Activated naive CD8-positive, alpha-beta T cell treated with anti-CD3 and anti-CD28 coated beads, Interleukin-2, amount 10 ng/mL, durations not matched to agents 7 days and 5 days (primary cell): ENCODE data around the gene CEP164. TPM values are rescaled to one million over a fixed set of nuclear protein-coding genes. Genes with fewer than 3 reads are reported as not detected.
"Not testable (repeated sequence)": the region's sequence is repeated elsewhere in the genome, so short reads cannot be mapped to it uniquely, and the experiment has no call there.

Source experiments
- ATAC-seq: fragments of 150-1000 bp; cut with Tn5 transposase; one replicate; pipeline ENCODE4 v1.10.0; 2021; ENCODE audit warnings: low read depth, moderate library complexity
- POLR2A ChIA-PET: fragments of 350-600 bp; sonication (Branson Sonifier 250); formaldehyde crosslinking; loops from one replicate; lab custom pipeline; 2021; ENCODE audit warnings: antibody characterized with exemption; lab: Charles Lee
- DNase-seq: peaks from one replicate; pipeline ENCODE4 v3.0.0; 2021
- H3K27ac Mint-ChIP-seq: one replicate; pipeline ENCODE4 v1.8.0; 2022; ENCODE audit warnings: mild to moderate bottlenecking, mixed read lengths
- H3K27me3 Mint-ChIP-seq: one replicate; pipeline ENCODE4 v1.8.0; 2022; ENCODE audit warnings: mild to moderate bottlenecking, moderate library complexity, mixed read lengths
- H3K36me3 Mint-ChIP-seq: one replicate; pipeline ENCODE4 v1.8.0; 2021; ENCODE audit warnings: mild to moderate bottlenecking, mixed read lengths
- H3K4me1 Mint-ChIP-seq: one replicate; pipeline ENCODE4 v1.8.0; 2021; ENCODE audit warnings: mixed read lengths
- H3K4me3 Mint-ChIP-seq: one replicate; pipeline ENCODE4 v1.8.0; 2022; ENCODE audit warnings: mild to moderate bottlenecking, moderate library complexity, mixed read lengths
- H3K9me3 Mint-ChIP-seq: one replicate; pipeline ENCODE4 v1.8.0; 2021; ENCODE audit warnings: mixed read lengths
- total RNA-seq, 2 experiments: library from RNA; stranded (reverse); gene quantifications; one replicate each; pipeline ENCODE4 v1.2.3, GENCODE V29; 2021

The CEP164 gene
- total RNA-seq, 2 experiments from 2014 or later = 37.5 to 37.7 TPM

DNA sequence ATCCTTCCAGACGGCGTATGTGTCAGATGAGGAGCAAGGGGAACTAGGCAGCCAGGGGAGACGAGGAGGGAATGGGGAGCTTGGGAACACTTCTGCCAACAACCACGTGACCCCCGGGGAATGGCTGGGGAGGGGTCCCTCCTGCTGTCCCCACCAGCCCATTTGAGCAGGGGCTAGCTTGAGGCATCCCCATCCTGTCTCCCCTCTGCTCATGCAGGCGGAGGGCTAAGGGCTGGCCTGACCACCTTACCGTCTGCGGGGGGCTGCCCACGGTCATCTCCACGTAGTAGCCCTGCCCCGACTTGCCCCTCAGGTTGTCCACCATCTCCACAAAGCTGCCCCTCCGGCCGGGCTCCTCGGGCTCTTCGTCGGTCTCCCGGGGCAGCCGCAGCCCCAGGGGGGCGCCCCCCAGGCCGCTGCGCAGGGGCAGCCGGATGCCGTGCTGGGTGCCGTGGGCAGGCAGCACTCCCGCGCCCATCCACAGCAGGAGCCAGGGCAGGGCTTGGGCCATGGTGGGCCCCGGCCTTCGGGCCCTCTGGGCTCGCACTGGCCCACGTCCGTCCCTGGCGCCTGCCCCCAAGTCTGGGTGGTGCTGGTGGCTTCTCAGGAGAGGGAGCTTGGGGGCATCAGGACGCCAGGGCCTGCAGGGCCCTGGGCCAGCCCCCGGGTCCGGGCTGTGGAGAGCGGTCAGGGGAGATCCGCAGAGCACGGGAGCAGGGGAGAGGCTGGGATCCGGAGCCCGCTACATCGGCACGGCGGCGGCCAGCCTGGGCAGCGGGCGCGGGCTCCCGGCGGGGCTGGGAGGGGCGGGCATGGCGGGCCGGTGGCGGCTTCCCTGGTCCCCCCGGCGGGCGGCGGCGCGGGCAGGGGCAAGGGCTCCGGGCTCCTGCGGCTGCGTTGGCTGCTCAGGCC, 12.1 kb upstream of the CEP164 start:
- Mint-ChIP-seq H3K36me3 (no peaks in the 10 kb centered on the region), H3K4me3 (peak overlapping the region; percentile 79), H3K9me3 (no peaks in the 10 kb centered on the region), H3K27me3 (peaks cover 58% of the 10 kb centered on the region), H3K4me1 (peaks cover 8% of the 10 kb centered on the region), H3K27ac (no peak overlapping the region)
- POLR2A ChIA-PET = no interaction called here
- ATAC-seq (peak; percentile 82), DNase-seq (peak; percentile 54)

DNA sequence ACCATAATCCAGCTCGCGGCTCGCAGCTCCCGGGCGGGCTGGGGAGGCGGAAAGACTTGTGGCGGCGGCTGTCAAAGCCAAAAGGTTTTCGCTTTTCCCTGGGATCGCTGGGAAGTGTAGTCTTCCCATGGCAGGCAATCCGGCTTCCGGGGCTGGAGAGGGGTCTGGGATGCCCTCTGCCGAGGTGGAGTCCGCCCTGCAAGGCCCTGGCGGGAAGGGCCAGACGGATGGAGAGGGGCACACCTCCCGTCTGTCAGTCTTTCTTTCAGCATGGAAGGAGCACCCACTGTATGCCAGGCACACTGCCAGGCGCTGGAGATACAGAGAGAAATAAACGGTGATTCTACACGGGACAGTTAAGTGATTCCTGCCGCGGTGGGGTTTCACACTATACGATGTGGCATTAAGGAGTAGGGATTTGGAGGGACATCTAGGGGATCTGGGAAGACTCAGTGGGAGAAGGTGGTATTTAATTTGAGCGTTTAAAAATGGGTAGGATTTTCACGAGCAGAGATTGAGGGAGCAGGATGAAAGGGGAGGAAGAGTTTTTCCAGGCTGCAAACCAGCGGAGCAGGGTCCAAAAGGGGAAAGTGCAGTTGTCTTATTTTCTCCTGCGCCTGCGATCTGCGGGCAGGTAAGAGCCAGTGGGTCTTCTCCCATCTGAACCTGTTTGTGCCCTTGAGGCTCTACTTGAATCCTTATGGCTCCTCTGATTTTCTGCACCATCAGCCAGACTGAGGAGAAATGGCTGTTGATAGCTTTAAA, 11.3 kb upstream of the CEP164 start, which contains the start of gene BACE1:
Gene BACE1 (minus strand): TSS at position 60 of the 765 bp plus-strand sequence. CDS start 461 bp downstream, outside the sequence.
- peak within 1 kb of the TSS; percentile 79 for H3K4me3 Mint-ChIP-seq
- H3K27me3 Mint-ChIP-seq = peaks cover 56% of the 10 kb centered on the region
- H3K9me3 Mint-ChIP-seq = no peaks in the 10 kb centered on the region
- H3K36me3 Mint-ChIP-seq = no peaks in the 10 kb centered on the region
- no peak within 1 kb of the TSS for H3K27ac Mint-ChIP-seq
- peak; percentile 51 for DNase-seq
- peaks cover 8% of the 10 kb centered on the region for H3K4me1 Mint-ChIP-seq
- peak; percentile 28 for ATAC-seq
- POLR2A ChIA-PET = no interaction called here

DNA sequence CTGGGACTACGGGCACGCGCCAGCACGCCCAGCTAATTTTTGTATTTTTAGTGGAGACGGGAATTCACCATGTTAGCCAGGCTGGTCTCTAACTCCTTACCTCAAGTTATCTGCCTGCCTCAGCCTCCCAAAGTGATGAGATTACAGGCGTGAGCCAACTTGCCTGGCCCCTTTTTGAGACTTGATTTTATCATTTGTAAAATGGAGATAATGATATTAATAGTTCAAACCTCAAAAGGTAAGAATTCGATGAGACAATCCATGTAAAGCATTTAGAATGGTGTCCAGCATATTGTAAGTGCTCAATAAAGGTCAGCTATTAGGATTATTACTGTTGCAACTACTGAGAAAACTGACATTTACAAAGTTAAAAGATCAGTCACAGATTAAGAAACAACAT, 8.9 kb upstream of the CEP164 start:
- H3K4me1 Mint-ChIP-seq = peaks cover 7% of the 10 kb centered on the region
- H3K9me3 Mint-ChIP-seq = no peaks in the 10 kb centered on the region
- DNase-seq (no peak), ATAC-seq (no peak)
- no peak overlapping the region for H3K27ac Mint-ChIP-seq
- H3K27me3 Mint-ChIP-seq = peaks cover 50% of the 10 kb centered on the region
- POLR2A ChIA-PET = no interaction called here
- H3K4me3 Mint-ChIP-seq = no peak overlapping the region
- H3K36me3 Mint-ChIP-seq = no peaks in the 10 kb centered on the region

DNA sequence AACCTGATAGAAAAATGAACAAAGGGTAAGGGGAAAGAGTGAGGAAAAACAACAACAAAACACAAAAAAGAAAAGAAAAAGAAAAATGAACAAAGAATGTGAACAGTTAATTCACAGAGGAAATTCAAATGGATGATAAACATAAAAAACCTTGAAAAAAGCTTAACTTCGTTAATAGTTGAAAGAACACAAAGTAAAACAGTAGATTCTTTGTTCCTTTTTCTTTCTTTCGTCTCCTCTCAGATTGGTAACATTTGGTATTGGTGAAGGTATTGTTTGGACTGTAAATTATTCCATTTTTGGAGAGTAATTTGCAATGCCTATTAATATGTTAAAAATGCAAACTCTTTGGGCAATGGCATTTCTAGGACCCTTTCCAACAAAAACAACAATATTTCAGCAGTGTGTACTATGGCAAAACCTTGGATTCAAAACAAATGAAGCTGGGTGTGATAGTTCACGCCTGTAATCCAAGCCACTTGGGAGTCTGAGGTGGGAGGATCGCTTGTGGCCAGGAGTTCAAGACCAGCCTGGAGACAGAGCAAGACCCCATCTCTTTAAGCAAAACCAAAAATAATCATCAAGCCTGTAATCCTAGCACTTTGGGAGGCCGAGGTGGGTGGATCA, 8.3 kb upstream of the CEP164 start:
- H3K4me1 Mint-ChIP-seq = peaks cover 7% of the 10 kb centered on the region
- peaks cover 46% of the 10 kb centered on the region for H3K27me3 Mint-ChIP-seq
- no peak overlapping the region for H3K27ac Mint-ChIP-seq
- POLR2A ChIA-PET = no interaction called here
- no peaks in the 10 kb centered on the region for H3K36me3 Mint-ChIP-seq
- no peak overlapping the region for H3K4me3 Mint-ChIP-seq
- no peak for DNase-seq
- no peak for ATAC-seq
- H3K9me3 Mint-ChIP-seq = no peaks in the 10 kb centered on the region

DNA sequence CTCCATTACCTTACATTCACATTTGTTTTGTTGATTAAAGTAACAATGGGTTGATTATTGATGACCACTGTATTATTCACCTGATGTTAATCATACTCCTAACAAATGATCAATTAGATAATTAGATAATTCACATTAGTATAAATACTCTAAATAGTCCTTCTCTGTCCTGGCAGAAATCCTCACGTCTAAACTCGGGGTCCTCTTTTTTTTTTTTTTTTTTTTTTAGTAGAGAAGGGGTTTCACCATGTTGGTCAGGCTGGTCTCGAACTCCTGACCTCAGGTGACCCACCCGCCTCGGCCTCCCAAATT, 443 bp upstream of the CEP164 start:
- H3K27ac Mint-ChIP-seq, H3K4me1 Mint-ChIP-seq, H3K4me3 Mint-ChIP-seq, H3K36me3 Mint-ChIP-seq, H3K9me3 Mint-ChIP-seq, DNase-seq, H3K27me3 Mint-ChIP-seq, ATAC-seq: not testable (repeated sequence)
- POLR2A ChIA-PET = interaction anchor here (0.5 to 2.1 kb wide), 10 partner anchors 9 to 624 kb away, joined by 3 to 8 read pairs (median 3); partner anchors contain the start of genes APOA5, PAFAH1B2, PCSK7 and RNF214

DNA sequence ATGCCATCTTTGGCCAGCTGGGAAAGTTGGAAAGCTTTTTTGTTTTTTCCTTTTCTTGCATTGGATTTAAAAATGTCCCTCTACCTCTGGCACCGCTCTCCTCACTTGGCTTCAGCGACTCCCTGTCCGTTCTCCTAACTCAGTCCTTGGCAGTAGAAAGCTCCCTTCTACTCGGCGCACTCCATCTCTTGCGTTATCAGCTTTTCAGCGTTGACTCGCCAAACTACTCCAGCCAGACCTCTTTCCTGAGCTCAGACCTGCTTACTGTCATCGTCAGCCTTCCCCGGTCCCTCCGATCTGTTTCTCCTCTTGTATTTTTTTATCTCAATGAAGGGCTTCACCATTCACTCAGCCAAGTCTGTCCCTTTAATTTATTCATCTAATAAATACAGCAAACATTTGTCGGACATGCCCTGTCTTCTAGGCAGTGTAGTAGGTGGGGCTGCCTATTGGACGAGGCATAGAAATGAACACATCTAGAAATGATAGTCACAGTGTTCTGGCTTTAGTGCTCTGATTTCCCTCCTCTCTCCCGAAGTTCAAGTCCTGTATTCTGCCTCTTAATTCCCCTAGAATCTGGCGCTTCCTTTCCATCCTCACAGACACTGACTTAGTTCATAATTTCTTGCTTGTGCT, 839 bp downstream of the CEP164 start:
- Mint-ChIP-seq H3K9me3 (no peaks in the 10 kb centered on the region), H3K27me3 (no peaks in the 10 kb centered on the region), H3K4me3 (no peak overlapping the region), H3K4me1 (peaks cover 4% of the 10 kb centered on the region), H3K36me3 (no peaks in the 10 kb centered on the region), H3K27ac (no peak overlapping the region)
- POLR2A ChIA-PET = interaction anchor here (1.0 to 2.1 kb wide), 4 partner anchors 40 to 623 kb away, joined by 3 to 8 read pairs (median 6); partner anchors contain the start of genes PCSK7, RNF214 and SIDT2
- ATAC-seq (no peak), DNase-seq (peak; percentile 33)

DNA sequence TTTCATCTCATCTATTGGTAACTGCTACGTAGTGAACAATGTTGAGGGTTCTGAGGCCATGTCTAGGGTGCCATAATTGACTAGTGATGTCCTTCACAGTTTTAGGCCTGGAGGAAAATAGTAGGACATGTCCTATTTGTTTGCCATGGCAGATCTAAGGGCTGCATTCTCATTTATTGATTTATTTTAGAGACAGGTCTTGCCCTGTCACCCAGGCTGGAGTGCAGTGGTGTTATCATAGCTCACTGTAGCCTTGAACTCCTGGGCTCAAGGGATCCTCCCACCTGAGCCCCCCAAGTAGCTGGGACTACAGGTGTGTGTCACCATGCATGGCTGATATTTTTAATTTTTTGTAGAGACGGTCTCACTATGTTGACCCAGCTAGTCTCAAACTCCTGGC, 5.2 kb downstream of the CEP164 start:
- POLR2A ChIA-PET = no interaction called here
- peaks cover 2% of the 10 kb centered on the region for H3K36me3 Mint-ChIP-seq
- H3K27ac Mint-ChIP-seq = no peak overlapping the region
- H3K4me1 Mint-ChIP-seq = peaks cover 2% of the 10 kb centered on the region
- no peak for DNase-seq
- ATAC-seq = no peak
- H3K9me3 Mint-ChIP-seq = no peaks in the 10 kb centered on the region
- no peaks in the 10 kb centered on the region for H3K27me3 Mint-ChIP-seq
- H3K4me3 Mint-ChIP-seq = no peak overlapping the region

DNA sequence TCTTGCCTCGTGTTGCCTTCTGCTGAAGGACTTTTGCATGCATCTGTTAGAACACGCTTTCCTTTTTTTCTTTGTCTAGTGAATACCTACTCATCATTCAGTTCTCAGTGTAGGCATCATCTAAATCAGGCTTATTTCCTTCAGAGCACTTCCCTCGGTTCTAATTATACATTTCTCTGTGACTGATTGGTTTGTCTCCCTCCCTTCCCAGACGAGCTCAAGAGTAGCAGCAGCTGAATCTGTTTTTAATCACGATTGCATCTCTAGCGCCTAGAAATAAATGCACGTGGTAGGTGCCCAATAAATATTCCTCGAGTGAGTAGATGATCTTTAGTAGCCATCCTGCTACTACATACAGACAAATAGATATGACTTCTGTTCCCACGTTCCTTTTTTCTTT, 6.3 kb downstream of the CEP164 start:
- POLR2A ChIA-PET = no interaction called here
- no peak for DNase-seq
- no peaks in the 10 kb centered on the region for H3K27me3 Mint-ChIP-seq

DNA sequence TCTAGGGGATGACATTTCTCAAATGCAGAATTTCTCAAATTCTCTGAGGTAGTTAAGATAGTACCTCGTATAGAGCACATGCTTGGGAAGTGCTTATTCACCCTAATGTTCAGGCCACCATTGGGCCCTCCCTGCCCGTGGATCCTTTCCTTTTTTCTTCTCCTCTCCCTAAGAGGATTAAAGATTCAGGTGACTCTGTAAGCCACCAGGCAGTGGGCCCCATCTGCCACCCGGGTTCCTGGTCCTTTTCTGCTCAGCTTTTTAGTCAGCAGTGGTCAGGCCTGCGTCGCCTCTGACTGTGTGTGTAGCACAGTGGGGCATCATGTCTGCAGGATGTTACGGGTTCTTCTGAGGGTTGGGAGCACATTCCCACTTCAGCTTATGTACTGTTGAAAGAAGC, 7.2 kb downstream of the CEP164 start:
- no peak for ATAC-seq
- Mint-ChIP-seq H3K36me3 (peaks cover 6% of the 10 kb centered on the region), H3K9me3 (no peaks in the 10 kb centered on the region), H3K4me1 (peaks cover 2% of the 10 kb centered on the region), H3K27ac (no peak overlapping the region), H3K4me3 (no peak overlapping the region), H3K27me3 (no peaks in the 10 kb centered on the region)
- DNase-seq = no peak
- POLR2A ChIA-PET = no interaction called here

More for the DNA sequence above, 6.3 kb downstream of the CEP164 start:
- Mint-ChIP-seq H3K27ac (no peak overlapping the region), H3K4me3 (no peak overlapping the region), H3K9me3 (no peaks in the 10 kb centered on the region), H3K4me1 (peaks cover 2% of the 10 kb centered on the region), H3K36me3 (peaks cover 5% of the 10 kb centered on the region)
- ATAC-seq = no peak

DNA sequence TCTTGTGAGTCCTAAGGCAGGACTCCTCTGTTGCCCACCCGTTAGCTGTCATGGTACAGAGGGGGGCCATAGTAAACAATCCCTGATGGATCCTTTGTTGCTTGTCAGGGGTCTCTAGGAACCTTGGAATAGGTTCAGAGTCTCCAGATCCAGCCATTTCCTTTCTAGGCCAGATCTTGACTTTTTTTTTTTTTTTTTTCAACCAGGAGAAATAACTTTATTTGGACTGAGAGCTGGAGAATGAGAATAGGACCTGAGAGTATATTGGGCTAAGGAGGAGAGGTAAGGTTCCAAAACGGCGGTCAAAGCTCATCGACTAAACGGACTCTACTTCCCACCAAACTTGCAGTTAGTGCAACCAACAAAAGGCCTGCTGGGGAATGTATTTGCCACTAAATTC, 7.7 kb downstream of the CEP164 start:
- ATAC-seq (no peak), DNase-seq (no peak)
- H3K4me3 Mint-ChIP-seq = no peak overlapping the region
- POLR2A ChIA-PET = interaction anchor here (1.0 kb wide), 1 partner anchor 8 kb away, joined by 3 read pairs; no protein-coding TSS in a partner anchor
- no peaks in the 10 kb centered on the region for H3K9me3 Mint-ChIP-seq
- H3K36me3 Mint-ChIP-seq = peaks cover 7% of the 10 kb centered on the region
- H3K4me1 Mint-ChIP-seq = no peaks in the 10 kb centered on the region
- no peak overlapping the region for H3K27ac Mint-ChIP-seq
- no peaks in the 10 kb centered on the region for H3K27me3 Mint-ChIP-seq

DNA sequence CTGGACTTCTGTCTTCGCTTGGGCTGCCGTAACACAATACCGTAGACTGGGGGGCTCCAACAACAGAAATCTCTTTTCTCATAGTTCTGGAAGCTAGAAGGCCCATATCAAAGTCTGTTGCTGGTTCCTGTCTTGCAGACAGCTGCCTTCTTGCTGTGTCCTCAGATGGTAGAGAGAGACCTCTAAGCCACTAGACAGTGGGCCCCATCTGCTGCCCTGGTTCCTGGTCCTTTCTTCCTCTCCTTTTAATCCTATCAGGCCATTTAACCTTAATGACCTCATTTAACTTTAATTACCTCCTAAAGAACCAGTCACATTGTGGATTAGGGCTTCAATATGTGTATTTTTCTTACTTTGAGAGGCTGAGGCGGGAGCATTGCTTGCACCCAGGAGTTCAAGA, 9.4 kb downstream of the CEP164 start:
- H3K27ac Mint-ChIP-seq = no peak overlapping the region
- ATAC-seq = no peak
- H3K4me1 Mint-ChIP-seq = no peaks in the 10 kb centered on the region
- no peaks in the 10 kb centered on the region for H3K27me3 Mint-ChIP-seq
- POLR2A ChIA-PET = no interaction called here
- DNase-seq = no peak
- no peak overlapping the region for H3K4me3 Mint-ChIP-seq
- H3K36me3 Mint-ChIP-seq = peaks cover 11% of the 10 kb centered on the region
- H3K9me3 Mint-ChIP-seq = no peaks in the 10 kb centered on the region

DNA sequence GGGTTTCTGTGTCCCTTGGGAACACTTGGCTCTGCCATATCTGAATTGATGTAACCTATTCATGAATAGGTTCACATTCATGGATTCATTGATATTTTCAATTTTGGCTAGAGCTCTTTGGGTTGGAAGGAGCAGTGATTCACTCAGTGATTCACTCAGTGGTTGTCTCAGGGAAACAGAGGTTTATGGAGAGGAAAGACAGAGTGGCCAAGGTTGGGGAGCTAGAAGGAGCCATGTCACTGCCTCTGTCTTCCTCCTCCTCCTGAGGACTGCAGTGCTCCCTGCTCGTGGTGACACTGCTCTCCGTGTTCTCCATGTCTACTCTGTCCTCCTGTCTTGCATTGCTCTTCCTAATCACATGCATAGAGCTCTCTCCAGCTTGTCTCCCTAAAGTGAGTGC, 17.4 kb downstream of the CEP164 start:
- no peaks in the 10 kb centered on the region for H3K27me3 Mint-ChIP-seq
- POLR2A ChIA-PET = no interaction called here
- ATAC-seq (no peak), DNase-seq (no peak)
- H3K4me3 Mint-ChIP-seq = no peak overlapping the region
- H3K36me3 Mint-ChIP-seq = peaks cover 8% of the 10 kb centered on the region
- H3K27ac Mint-ChIP-seq = no peak overlapping the region
- no peaks in the 10 kb centered on the region for H3K4me1 Mint-ChIP-seq
- no peaks in the 10 kb centered on the region for H3K9me3 Mint-ChIP-seq

DNA sequence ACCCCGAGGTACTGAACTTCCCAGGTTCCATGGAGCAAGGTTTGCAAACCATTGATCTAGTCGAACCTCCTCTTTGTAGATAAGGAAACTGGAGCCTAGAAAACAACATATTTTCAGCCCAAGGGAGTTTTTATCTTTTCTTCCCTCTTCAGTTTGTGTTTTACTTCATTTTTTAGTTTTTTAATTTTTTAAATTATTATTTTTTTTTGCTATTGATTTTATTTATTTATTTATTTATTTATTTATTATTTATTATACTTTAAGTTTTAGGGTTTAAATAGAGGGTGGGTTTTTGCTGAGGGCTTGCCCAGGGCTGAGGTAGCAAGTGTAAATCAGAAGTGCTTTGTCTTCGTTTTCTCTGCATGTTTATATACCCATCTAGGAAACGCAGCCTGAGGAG, 26.9 kb downstream of the CEP164 start:
- no peak overlapping the region for H3K4me3 Mint-ChIP-seq
- H3K4me1 Mint-ChIP-seq = no peaks in the 10 kb centered on the region
- H3K9me3 Mint-ChIP-seq = no peaks in the 10 kb centered on the region
- H3K27ac Mint-ChIP-seq = no peak overlapping the region
- ATAC-seq (no peak), DNase-seq (no peak)
- H3K27me3 Mint-ChIP-seq = no peaks in the 10 kb centered on the region
- peaks cover 10% of the 10 kb centered on the region for H3K36me3 Mint-ChIP-seq
- POLR2A ChIA-PET = no interaction called here
